ENCODE data around the gene RASGRP4.

Gene RASGRP4

GRCh38 chr19:38394488-38394887 lies 31.5 kb downstream of the RASGRP4 start:
- Histone ChIP-seq H3K4me3 (no peak overlapping the region), H3K27ac (no peak overlapping the region), H3K36me3 (no peaks in the 10 kb centered on the region), H3K4me1 (peaks cover 0 to 13% (median 4%) of the 10 kb centered on the region in 4 donors), H3K9me3 (no peaks in the 10 kb centered on the region), H3K27me3 (peaks cover 0 to 42% of the 10 kb centered on the region in 2 donors)
- intact Hi-C loops (cut with DNase I; ENCODE audit: low total_unique reads) = no loop called here
- no peak for TF ChIP-seq CTCF (IDR thresholded peaks at IDR 0.05)
- no peak for DNase-seq

GRCh38 chr19:38392707-38393308 lies 33.2 kb downstream of the RASGRP4 start:
- no peak for DNase-seq
- Histone ChIP-seq H3K9me3 (no peaks in the 10 kb centered on the region), H3K27ac (no peak overlapping the region), H3K36me3 (no peaks in the 10 kb centered on the region), H3K4me1 (peaks cover 5 to 29% (median 19%) of the 10 kb centered on the region in 4 donors), H3K27me3 (peaks cover 0 to 26% of the 10 kb centered on the region in 2 donors), H3K4me3 (no peak overlapping the region)
- intact Hi-C loops (cut with DNase I; ENCODE audit: low total_unique reads) = no loop called here
- no peak for TF ChIP-seq CTCF (IDR thresholded peaks at IDR 0.05)

GRCh38 chr19:38391911-38392464 lies 34.0 kb downstream of the RASGRP4 start:
- DNase-seq = no peak
- peaks cover 0 to 20% of the 10 kb centered on the region in 2 donors for H3K27me3 ChIP-seq

GRCh38 chr19:38389957-38390924 lies 35.8 kb downstream of the RASGRP4 start:
- Histone ChIP-seq H3K4me3 (peak overlapping the region in 1 of 2 donors; percentile 73), H3K36me3 (peaks cover 0 to 10% (median 0%) of the 10 kb centered on the region in 3 donors), H3K27ac (peak overlapping the region; percentile 84 to 86), H3K27me3 (peaks cover 0 to 10% of the 10 kb centered on the region in 2 donors), H3K9me3 (no peaks in the 10 kb centered on the region), H3K4me1 (peaks cover 5 to 51% (median 34%) of the 10 kb centered on the region in 4 donors)
- DNase-seq = no peak
- intact Hi-C loops (cut with DNase I; ENCODE audit: low total_unique reads) = loop anchor here (2.0 to 5.0 kb wide), 2 partner anchors 13 to 143 kb away; partner anchors contain the start of gene FAM98C
- no peak for TF ChIP-seq CTCF (IDR thresholded peaks at IDR 0.05)

More at GRCh38 chr19:38391911-38392464, 34.0 kb downstream of the RASGRP4 start:
- no peaks in the 10 kb centered on the region for H3K36me3 ChIP-seq
- no peak overlapping the region for H3K27ac ChIP-seq
- H3K4me3 ChIP-seq = no peak overlapping the region
- intact Hi-C loops (cut with DNase I; ENCODE audit: low total_unique reads) = no loop called here
- no peak for TF ChIP-seq CTCF (IDR thresholded peaks at IDR 0.05)
- H3K4me1 ChIP-seq = peaks cover 5 to 38% (median 25%) of the 10 kb centered on the region in 4 donors
- no peaks in the 10 kb centered on the region for H3K9me3 ChIP-seq

- H3K4me1 ChIP-seq = peaks cover 5 to 45% (median 34%) of the 10 kb centered on the region in 4 donors
- H3K4me3 ChIP-seq = peak overlapping the region; percentile 54 to 73
- no peak for TF ChIP-seq CTCF (IDR thresholded peaks at IDR 0.05)
- peaks cover 0 to under 1% of the 10 kb centered on the region in 2 donors for H3K27me3 ChIP-seq
- H3K27ac ChIP-seq = peak overlapping the region; percentile 84 to 86
- peaks cover 0 to 20% (median 2%) of the 10 kb centered on the region in 3 donors for H3K36me3 ChIP-seq
- DNase-seq = peak in 1 of 2 donors; percentile 73
- H3K9me3 ChIP-seq = no peaks in the 10 kb centered on the region
- intact Hi-C loops (cut with DNase I; ENCODE audit: low total_unique reads) = loop anchor here (2.0 to 5.0 kb wide), 2 partner anchors 13 to 142 kb away; partner anchors contain the start of gene FAM98C
These were observed 36.7 kb downstream of the RASGRP4 start for GRCh38 chr19:38389101-38389925.
